ENCODE data around the gene YY1.
"Not testable (repeated sequence)": the region's sequence is repeated elsewhere in the genome, so short reads cannot be mapped to it uniquely, and the experiment has no call there.

YY1 gene

DNA sequence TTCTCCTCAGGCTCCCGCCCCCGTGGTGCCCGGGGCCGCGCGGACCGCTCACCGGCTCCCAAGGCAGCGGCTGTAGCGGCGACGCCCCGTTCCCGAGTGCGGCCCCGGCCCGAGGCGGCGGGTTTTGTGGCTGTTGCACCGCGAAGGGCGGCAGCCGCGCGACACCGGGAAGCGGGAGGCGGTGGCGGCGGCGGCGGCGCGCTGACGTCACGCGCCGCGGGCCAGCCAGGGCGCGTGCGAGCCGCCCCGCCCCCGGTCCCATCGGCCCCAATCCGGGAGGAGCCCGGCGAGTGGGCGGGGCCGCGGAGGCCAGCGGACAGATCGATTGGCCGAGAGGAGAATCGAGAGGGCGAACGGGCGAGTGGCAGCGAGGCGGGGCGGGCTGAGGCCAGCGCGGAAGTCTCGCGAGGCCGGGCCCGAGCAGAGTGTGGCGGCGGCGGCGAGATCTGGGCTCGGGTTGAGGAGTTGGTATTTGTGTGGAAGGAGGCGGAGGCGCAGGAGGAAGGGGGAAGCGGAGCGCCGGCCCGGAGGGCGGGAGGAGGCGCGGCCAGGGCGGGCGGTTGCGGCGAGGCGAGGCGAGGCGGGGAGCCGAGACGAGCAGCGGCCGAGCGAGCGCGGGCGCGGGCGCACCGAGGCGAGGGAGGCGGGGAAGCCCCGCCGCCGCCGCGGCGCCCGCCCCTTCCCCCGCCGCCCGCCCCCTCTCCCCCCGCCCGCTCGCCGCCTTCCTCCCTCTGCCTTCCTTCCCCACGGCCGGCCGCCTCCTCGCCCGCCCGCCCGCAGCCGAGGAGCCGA, at the start of gene YY1:
Gene YY1 (plus strand): TSS at position 726 of the 792 bp plus-strand sequence. CDS start 101 bp downstream, outside the sequence.
- peak; percentile 97 for DNase-seq

GRCh38 chr14:100190126-100190525, 48.8 kb upstream of the YY1 start:
- DNase-seq: no peak

- no peak for DNase-seq
These were observed 47.2 kb upstream of the YY1 start for GRCh38 chr14:100191584-100192249.

GRCh38 chr14:100192250-100192671, 46.7 kb upstream of the YY1 start:
- no peak for DNase-seq

DNA sequence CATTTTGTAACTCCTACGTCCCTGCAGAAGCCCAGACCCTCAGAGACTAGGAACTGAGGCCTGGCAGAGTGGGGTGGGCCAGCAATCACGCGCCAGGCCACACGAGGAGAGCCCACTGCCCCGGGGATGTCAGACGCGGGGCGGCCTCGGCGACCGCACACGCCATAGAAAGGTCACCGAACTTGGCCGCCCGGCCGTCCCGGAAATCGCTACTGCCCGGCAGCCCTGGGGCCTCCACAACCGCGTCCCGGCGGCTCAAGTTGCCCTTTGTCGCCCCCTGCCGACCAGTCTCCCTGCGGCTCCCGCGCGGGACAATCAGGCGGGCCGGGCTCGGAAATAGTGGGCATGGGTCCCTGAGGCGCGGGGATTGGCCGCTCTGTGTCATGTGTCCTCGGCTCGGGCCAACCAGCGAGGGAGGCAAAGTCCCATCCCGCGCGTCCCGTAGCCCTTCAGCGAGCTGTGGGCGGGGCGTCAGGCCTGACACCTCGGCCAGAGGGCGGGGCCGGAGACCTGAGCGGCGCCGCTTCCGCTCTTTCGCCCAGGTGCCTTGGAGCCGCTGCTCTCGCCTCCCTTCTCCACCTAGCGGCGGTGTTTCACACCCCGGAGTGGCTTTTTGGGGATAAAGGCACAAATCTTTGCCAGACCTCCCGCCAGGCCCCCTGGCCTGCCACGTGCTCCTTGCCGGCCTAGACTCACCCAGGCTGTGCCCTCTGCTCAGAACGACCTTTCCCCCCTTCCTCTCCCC, 46.1 kb upstream of the YY1 start:
- DNase-seq: peak; percentile 94 to 98

DNA sequence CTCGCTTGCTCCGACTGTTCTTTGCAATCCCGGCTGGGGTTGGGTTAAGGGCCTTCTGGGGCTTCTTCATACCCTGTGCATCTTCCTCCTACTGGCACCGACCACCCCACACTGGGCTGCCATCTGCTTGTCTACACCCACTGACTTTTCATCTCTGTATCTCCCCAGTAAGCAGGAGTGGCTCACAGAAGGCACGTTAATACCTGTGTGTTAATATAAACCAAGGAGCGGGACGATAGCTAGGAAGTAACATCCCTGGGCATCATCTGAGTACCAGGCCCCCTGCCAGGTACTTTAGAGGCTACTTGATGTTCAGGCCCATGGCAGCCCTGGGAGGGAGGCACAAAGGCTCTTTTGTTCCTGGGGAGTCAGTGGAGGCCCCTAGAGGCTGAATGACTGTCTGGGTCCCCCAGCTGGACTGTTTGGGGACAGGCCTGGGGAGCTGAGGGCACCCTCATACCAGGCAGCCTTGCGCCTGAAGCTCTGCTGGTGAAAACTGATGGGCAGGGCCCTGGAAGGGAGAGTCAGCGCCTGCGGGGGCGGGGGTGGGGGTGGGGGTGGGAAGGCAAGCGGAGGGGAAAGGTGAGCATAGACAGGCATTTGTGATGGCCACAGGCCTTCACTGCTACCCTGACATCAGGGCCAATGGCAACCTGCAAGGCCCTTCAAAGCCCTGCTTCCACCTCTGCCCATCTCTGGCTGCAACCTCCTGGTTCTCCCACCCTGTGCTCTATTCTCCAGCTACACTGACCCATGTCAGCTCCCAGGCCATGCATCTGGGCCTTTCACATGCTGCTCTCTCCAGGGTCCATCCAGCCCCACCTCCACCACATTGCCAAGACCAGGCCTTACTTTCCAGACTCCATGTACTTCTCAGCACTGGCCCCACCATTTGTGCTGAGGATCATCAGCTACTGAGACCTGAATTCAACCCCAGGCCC, 45.3 kb upstream of the YY1 start:
- no peak for DNase-seq

DNA sequence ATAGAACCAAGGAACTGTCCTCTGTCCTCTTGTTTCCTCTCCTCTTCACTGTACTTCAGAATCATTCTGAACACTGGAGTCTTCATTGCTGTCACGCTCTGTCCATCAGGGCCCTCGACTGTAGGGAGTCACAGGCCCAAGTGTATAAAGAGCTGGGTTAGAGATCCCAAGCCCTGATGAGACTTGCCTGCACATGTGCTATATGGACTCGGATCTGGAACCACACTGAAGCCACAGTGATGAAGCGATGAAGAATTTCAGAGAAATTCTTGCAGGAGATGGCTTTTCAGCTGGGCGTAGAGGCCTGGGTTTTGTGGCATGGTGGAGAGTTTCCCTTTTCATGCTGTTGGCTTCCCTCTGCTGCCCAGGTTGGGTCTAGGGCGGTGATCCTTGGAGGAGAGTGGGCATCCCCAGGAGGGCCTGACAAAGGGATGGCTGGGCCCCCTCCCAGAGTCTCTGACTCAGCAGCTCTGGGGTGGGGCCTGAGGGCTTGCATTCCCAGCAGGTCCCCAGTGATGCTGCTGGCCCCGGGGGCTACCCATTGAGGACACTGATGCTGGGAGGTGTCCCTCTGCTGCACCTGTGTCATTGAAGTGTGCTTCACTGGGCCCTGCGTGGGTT, 39.6 kb upstream of the YY1 start:
- no peak for DNase-seq

- DNase-seq: no peak
These were observed 38.6 kb upstream of the YY1 start for GRCh38 chr14:100200311-100200710.

DNA sequence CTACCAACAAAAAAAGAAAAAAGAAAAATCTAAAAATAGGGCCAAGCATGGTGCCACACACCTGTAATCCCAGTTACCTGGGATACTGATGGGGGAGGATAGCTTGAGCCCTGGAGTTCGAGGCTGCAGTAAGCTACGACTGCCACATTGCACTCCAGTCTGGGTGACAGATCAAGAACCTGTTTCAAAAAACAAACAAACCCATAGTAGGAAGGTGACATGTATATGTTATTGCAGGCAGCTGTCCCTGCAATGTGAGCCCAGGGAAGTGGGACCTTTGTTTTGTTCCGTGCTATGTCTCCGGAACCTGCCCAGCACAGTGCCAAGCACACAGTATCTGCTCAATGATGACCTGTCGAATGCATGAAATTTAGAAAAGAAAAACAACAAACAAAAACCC, 37.2 kb upstream of the YY1 start:
- DNase-seq: no peak

GRCh38 chr14:100202712-100203111, 36.2 kb upstream of the YY1 start:
- no peak for DNase-seq

DNA sequence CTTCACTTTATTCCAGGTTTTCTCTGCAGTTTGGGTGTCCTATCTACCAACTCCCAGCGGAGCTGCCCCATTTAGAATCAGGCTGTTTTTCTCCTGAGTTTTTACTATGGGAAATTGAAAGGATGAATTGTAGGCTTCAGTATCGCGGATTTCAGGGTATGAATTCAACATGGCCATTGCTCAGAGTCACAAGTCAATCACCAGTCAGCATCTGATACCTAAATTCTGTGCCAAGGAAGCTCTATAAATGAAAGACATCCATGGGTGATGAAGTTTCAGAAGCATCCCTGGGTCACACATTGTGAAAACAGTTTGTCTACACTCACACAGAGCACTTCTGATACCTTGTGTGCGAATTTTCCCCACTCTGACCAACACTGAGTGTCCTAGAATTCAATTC, 35.8 kb upstream of the YY1 start:
- no peak for DNase-seq

- no peak for DNase-seq
These were observed 34.7 kb upstream of the YY1 start for GRCh38 chr14:100203962-100204834.

- DNase-seq: not testable (repeated sequence)
These were observed 34.1 kb upstream of the YY1 start for GRCh38 chr14:100204835-100205167.

GRCh38 chr14:100207588-100207987, 31.4 kb upstream of the YY1 start:
- DNase-seq: not testable (repeated sequence)

- not testable (repeated sequence) for DNase-seq
These were observed 30.8 kb upstream of the YY1 start for GRCh38 chr14:100208136-100208535.

DNA sequence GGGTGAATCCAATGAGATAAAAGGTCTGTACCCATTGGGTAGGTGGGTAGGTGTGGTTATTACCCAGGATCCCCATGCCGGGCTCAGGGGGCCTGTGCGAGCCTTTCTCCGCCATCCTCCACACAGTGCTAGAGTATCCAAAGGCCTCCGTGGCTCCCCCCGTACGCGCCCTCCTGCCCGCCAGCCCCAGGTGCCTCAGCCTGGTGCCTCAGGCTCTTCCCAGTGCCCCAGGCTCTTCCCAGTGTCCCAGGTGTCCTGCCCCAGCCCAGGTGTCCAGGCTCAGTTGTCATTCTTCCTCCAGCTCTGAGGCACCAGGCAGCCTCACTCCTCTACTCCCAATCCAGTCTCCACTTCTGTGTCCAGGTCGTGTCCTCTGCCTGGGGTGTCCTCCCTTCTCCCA, 27.6 kb upstream of the YY1 start:
- no peak for DNase-seq

DNA sequence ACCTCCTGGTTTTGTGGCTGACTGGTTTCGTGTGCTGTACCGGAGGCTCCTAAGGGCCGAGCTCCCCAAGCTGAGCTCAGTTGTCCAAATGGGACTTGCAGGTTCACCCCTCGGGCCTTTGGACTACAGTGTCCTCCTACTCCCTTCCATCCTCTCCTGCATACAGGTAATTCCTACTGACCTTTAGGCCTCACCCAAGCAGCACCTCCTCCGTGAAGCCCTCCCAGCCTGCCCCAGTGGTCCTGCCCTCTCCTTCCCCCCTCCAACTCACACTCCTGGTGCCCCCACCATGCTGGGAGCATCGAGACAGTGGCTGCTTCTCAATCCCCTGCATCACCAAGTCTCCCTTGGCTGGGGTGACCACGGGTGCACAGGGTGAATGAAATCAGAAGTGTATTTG, 27.1 kb upstream of the YY1 start:
- DNase-seq: no peak

GRCh38 chr14:100212476-100213333, 26.2 kb upstream of the YY1 start:
- DNase-seq: no peak

GRCh38 chr14:100213587-100213955, 25.4 kb upstream of the YY1 start:
- DNase-seq: no peak

Measured in Kasumi-1 (cell line).